ENCODE results near the gene RHEB. TPM values are rescaled to one million over a fixed set of nuclear protein-coding genes. Genes with fewer than 3 reads are reported as not detected.

The RHEB gene
- total and polyA plus RNA-seq, 2 experiments from 2014 or later, result 101 to 239 TPM

DNA sequence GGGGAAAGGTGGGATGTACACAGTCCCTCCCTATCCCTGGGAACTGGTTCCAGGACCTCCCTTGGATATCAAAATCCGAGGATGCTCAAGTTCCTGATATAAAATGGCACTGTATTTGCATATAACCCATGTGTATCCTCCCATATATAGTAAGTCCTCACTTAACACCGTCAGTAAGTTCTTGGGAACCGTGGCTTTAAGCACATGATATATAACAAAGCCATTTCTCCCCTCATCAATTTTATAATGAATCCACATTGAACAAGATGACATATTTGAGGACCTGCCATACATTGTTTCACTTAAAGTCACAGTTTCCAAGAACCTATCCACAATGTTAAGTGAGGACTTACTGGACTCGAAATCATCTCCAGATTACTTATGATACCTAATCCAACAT is 85.1 kb downstream of the RHEB start:
- Histone ChIP-seq H3K4me2 (no peak overlapping the region), H3K9me2 (ENCODE audit: insufficient read depth) (no peaks in the 10 kb centered on the region), H3K36me3 (ENCODE audit: insufficient read depth) (no peaks in the 10 kb centered on the region), H3K27ac (ENCODE audit: low read depth) (no peak overlapping the region), H3K27me3 (ENCODE audit: insufficient read depth) (peaks cover 10% of the 10 kb centered on the region; the same call in 1 of the 2 replicates), H3K79me2 (replicated peaks; ENCODE audit: insufficient read depth) (no peaks in the 10 kb centered on the region), H4K20me1 (replicated peaks; ENCODE audit: insufficient read depth) (no peaks in the 10 kb centered on the region), H2AFZ (no peak overlapping the region), H3K4me1 (ENCODE audit: insufficient read depth) (peaks cover 17% of the 10 kb centered on the region), H3K4me3 (no peak overlapping the region), H3F3A (replicated peaks; ENCODE audit: low read depth) (peaks cover 8% of the 10 kb centered on the region)
- Mint-ChIP-seq H3K27ac (no peak overlapping the region), H3K9me3 (no peaks in the 10 kb centered on the region), H3K27me3 (ENCODE audit: insufficient read depth, low read depth, poor library complexity) (peaks cover 15% of the 10 kb centered on the region), H3K4me3 (no peak overlapping the region), H3K4me1 (peaks cover 17% of the 10 kb centered on the region), H3K36me3 (ENCODE audit: low read depth) (no peaks in the 10 kb centered on the region; the same call in 2 of the 3 replicates)
- TF ChIP-seq EZH2phosphoT487 (IDR thresholded peaks at IDR 0.05; ENCODE audit: unreplicated experiment) (no peak), STAT1 (IDR thresholded peaks at IDR 0.05; ENCODE audit: unreplicated experiment) (no peak), POLR2AphosphoS5 (IDR thresholded peaks at IDR 0.05; ENCODE audit: low read depth) (no peak), JUNB (IDR thresholded peaks at IDR 0.05; ENCODE audit: unreplicated experiment) (no peak), ZNF114 (CRISPR knock-in tag; IDR thresholded peaks at IDR 0.05) (no peak), EZH2 (IDR thresholded peaks at IDR 0.05; ENCODE audit: low read depth, unreplicated experiment) (no peak)
- no peak for DNase-seq (ENCODE audit: low spot score)
- ATAC-seq, result no peak

GRCh38 chr7:151433721-151434400 is 85.8 kb downstream of the RHEB start:
- Histone ChIP-seq H3F3A (replicated peaks; ENCODE audit: low read depth) (peaks cover 3% of the 10 kb centered on the region; the same call in 1 of the 2 replicates), H3K27ac (ENCODE audit: low read depth) (no peak overlapping the region), H3K4me2 (no peak overlapping the region), H2AFZ (no peak overlapping the region), H3K79me2 (replicated peaks; ENCODE audit: insufficient read depth) (no peaks in the 10 kb centered on the region), H3K36me3 (ENCODE audit: insufficient read depth) (no peaks in the 10 kb centered on the region), H3K4me3 (no peak overlapping the region), H3K27me3 (ENCODE audit: insufficient read depth) (peaks cover 4% of the 10 kb centered on the region; the same call in 1 of the 2 replicates), H3K4me1 (ENCODE audit: insufficient read depth) (peaks cover 18% of the 10 kb centered on the region), H3K9me2 (ENCODE audit: insufficient read depth) (no peaks in the 10 kb centered on the region), H4K20me1 (replicated peaks; ENCODE audit: insufficient read depth) (no peaks in the 10 kb centered on the region)
- Mint-ChIP-seq H3K27ac (no peak overlapping the region), H3K27me3 (ENCODE audit: insufficient read depth, low read depth, poor library complexity) (peaks cover 14% of the 10 kb centered on the region), H3K4me3 (no peak overlapping the region), H3K36me3 (ENCODE audit: low read depth) (no peaks in the 10 kb centered on the region; the same call in 2 of the 3 replicates), H3K4me1 (peaks cover 24% of the 10 kb centered on the region), H3K9me3 (no peaks in the 10 kb centered on the region)
- DNase-seq (ENCODE audit: low spot score) (no peak), ATAC-seq (no peak)
- TF ChIP-seq ZNF462 (CRISPR knock-in tag; IDR thresholded peaks at IDR 0.05), result no peak
- no peak for TF ChIP-seq POLR2AphosphoS5 (IDR thresholded peaks at IDR 0.05; ENCODE audit: low read depth)
- TF ChIP-seq, protein P1, sequence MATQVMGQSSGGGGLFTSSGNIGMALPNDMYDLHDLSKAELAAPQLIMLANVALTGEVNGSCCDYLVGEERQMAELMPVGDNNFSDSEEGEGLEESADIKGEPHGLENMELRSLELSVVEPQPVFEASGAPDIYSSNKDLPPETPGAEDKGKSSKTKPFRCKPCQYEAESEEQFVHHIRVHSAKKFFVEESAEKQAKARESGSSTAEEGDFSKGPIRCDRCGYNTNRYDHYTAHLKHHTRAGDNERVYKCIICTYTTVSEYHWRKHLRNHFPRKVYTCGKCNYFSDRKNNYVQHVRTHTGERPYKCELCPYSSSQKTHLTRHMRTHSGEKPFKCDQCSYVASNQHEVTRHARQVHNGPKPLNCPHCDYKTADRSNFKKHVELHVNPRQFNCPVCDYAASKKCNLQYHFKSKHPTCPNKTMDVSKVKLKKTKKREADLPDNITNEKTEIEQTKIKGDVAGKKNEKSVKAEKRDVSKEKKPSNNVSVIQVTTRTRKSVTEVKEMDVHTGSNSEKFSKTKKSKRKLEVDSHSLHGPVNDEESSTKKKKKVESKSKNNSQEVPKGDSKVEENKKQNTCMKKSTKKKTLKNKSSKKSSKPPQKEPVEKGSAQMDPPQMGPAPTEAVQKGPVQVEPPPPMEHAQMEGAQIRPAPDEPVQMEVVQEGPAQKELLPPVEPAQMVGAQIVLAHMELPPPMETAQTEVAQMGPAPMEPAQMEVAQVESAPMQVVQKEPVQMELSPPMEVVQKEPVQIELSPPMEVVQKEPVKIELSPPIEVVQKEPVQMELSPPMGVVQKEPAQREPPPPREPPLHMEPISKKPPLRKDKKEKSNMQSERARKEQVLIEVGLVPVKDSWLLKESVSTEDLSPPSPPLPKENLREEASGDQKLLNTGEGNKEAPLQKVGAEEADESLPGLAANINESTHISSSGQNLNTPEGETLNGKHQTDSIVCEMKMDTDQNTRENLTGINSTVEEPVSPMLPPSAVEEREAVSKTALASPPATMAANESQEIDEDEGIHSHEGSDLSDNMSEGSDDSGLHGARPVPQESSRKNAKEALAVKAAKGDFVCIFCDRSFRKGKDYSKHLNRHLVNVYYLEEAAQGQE (IDR thresholded peaks at IDR 0.05; ENCODE audit: unreplicated experiment), result no peak
- no peak for TF ChIP-seq ZNF331 (CRISPR knock-in tag; IDR thresholded peaks at IDR 0.05; ENCODE audit: low read depth)
- no peak for TF ChIP-seq JUNB (IDR thresholded peaks at IDR 0.05; ENCODE audit: unreplicated experiment)
- no peak for TF ChIP-seq STAT1 (IDR thresholded peaks at IDR 0.05; ENCODE audit: unreplicated experiment)

All from GM23338 (cell line).